GM19035 (cell line): Measurements from ENCODE around the gene DCST2.
A peak's percentile ranks its signal among the peaks of the same experiment; 100 is the strongest.

Source experiments
- ATAC-seq: cut with Tn5 transposase; IDR thresholded peaks from one replicate; pipeline ENCODE4 v1.9.1; 2021; ENCODE audit not compliant: unreplicated experiment

Gene DCST2

DNA sequence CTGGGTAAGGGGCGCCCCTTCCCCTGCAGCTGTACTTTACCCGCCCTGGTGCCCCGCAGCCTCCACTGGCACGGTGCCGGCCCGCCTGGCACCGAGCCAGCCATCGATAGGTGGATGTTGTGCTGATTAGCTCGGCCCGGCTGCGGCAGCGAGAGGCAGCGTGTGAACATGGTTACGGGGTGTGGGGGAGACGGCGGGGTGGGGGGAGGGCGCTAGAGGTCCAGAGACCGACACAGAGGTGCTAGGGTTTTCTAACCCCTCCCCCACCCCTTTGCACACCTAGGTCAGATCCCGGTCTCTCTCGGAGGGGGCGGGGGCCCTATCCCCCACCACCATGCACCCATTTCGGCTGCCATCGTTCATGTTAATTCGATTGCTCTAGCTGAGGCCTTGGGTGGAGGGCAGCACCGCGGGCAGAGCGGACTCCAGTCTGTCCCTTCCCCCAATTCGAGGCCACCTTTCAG is 36.6 kb upstream of the DCST2 start:
- ATAC-seq = no peak

DNA sequence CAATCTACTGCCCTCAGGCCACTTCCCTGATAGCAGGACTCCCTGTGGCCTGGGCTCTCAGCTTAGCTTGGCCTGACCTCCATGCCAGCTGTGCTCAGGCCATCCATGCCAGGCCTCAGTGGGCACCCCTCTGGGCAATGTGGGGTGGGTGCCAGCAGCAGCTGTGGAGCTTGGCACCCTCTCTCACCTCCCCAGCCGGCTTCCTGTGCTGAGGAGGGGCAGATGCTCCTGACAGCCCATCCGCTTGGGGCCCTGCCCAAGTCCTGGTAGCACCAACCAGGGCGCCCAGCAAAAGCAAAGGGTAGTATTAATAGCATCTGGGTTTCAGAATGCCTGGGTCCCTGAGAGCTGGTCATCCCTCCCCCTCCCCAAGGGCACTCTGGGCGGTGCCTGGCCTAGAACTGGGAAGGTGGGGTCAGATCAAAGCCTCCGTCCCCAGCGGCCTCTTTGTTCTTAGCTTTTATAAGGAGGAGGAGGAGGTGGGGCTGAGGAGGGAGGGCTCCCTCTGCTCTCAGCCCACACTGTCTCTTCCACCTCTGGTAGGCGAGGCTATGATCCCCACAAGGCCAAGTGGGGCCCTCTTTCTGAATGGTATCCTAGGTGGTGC is 36.1 kb upstream of the DCST2 start:
- ATAC-seq = no peak

DNA sequence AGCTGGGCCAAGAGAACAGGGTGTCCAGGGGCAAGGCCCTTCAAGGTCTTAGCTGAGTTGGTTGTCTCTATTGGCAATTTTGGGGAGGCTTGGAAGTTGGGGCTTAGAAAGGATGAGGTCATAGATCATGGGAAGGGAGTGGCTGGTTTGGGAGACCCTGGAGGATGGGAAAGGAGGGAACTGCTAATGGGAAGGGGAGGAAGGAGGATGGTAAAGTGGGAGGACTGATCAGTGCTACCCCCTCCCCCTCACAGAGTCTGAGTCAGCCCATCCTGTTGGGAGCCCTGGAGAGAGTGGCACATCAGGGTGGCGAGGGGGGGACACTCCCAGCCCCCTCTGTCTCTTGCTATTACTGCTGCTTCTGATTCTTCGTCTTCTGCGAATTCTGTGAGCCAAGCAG is 35.0 kb upstream of the DCST2 start:
- ATAC-seq = no peak

DNA sequence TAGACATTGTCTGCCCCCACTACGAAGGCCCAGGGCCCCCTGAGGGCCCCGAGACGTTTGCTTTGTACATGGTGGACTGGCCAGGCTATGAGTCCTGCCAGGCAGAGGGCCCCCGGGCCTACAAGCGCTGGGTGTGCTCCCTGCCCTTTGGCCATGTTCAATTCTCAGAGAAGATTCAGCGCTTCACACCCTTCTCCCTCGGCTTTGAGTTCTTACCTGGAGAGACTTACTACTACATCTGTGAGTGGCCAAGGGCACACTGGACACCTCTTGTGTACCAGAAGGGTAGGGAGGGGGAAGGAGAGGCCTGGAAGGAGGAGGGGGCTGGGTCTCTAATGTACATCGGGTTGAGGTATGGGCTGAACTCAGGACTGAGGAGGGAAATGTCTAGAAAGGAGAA is 33.2 kb upstream of the DCST2 start:
- ATAC-seq = no peak

DNA sequence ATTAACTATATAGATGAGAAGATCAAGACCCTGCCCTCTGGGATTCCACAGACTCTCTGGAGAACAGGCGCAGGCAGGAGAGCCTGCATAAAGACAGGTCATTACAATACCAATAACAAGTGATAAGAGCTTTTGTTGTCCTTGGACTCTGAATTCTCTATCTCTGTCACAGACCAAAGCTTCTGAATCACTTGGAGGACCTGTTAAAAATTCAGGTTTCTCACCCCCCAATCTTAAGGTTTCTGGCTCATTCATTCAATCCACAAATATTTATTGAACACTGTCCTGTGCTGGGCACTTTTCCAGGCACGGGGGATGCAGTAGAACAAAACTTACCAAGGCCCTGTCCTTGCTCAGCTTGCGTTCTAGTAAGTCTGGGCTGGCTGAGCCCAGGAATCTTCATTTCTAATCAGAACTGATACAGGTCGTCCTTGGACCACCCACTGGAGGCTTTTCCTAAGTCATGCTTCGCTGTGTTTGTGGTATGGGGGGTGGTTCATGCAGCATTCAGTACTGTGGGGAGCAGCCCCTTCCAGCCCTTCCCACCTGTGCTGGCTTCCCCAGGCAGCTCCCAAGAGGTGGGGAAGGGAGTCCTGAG is 31.4 kb upstream of the DCST2 start:
- ATAC-seq = no peak

DNA sequence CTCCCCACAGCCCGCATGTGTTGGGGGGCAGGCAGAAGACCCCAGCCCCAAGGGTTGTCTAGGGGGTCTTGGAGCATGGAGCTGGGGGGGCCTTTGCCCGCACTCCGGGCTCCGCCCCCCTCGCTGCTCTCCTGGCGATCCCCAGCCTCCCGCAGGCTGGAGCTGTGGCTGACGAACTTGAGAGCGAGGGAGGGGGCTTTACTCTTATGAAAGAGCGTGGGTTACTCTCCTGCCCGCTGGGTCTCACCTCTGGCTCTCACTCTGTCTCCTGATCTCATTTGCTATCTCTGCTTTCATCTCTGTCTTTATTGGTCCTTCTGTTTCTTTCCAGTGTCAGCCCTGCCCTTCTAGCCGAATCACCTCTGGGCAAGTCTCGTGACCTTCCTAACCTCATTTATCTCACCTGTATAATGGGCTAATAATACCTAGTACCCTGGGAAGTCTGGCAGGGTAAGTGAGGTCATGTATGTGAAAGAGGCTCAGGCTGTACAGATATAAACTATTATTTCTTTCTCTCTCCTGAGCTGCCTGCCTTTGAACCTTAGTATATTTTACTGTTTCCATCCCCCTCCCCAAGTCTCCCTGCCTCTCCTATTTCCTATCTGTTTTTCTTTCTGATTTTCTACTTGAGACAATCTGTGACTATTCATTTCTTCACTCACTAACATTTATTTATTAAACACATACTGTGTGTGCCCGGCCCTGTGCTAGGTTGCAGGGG is 30.7 kb upstream of the DCST2 start:
- no peak for ATAC-seq

DNA sequence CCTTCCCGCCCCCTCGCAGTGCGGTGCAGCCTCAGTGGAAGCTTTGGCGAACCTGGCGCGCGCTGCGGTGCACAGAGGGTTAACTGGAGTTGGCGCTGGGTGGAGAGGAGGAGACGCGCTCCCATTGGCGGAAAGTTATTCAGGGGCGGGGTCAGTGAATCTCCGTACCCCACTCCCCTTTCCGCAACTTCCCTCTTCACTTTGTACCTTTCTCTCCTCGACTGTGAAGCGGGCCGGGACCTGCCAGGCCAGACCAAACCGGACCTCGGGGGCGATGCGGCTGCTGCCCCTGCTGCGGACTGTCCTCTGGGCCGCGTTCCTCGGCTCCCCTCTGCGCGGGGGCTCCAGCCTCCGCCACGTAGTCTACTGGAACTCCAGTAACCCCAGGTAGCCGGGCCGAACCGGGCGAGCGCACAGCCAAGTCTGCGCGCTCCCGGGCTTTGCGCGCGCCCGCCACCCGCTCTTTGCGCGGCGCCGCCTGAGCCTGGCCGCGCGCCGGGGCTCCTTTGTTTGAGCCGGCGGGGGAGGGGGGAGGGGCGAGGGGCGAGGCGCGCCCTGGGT is 30.0 kb upstream of the DCST2 start, which contains the start of gene EFNA4:
Gene EFNA4 (plus strand): TSS at position 191 of the 561 bp plus-strand sequence. CDS start 84 bp downstream, at position 275.
- peak; percentile 69 for ATAC-seq

DNA sequence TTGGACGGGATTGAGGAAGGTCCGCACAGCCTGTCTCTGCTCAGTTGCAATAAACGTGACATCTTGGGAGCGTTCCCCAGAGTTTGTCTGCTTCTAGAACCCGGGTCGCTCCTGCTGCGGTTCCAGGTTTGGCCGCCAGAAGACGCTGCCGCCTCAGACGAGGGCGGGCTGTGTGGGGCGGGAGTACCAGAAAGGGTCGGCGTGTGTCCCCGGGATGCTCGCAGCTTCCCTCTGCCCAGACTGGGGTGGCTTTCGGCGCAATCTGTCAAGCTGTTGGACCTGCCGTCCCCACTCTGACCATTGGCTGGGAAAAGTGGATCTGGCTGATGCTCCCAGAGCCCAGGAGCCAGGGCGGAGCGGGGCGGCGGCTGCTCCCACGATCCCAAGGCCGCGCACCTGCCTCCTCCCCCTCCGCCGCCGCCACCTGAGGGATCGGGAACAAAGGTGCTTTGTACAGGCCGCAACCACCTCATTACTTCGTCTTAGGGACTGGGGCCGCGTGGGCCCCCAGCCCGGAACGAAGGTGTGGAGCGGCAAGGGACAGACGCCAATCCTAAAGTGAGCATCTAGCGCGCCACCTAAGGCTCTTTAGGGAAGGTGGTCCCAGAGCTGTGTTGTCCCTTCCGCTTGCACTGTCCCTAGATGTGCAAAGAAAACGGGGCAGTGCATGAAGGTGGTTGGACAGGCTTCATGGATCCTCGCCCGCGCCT is 29.3 kb upstream of the DCST2 start:
- no peak for ATAC-seq

DNA sequence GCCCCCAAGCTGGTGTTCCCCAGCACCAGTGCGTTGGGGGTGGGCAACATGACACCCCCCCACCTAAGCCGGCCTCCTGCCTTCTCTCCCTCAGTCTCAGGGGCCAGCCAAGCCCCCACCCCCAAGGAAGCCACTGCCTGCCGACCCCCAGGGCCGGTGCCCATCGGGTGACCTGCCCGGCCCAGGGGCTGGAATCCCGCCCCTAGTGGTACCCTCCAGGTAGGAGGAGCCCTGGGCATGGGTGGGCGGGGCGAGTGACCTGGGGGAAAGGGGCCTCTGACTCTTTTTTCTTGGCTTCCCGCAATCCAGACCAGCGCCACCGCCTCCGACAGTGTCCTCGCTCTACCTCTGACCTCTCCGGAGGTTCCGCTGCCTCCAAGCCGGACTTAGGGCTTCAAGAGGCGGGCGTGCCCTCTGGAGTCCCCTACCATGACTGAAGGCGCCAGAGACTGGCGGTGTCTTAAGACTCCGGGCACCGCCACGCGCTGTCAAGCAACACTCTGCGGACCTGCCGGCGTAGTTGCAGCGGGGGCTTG is 28.6 kb upstream of the DCST2 start:
- ATAC-seq = no peak

DNA sequence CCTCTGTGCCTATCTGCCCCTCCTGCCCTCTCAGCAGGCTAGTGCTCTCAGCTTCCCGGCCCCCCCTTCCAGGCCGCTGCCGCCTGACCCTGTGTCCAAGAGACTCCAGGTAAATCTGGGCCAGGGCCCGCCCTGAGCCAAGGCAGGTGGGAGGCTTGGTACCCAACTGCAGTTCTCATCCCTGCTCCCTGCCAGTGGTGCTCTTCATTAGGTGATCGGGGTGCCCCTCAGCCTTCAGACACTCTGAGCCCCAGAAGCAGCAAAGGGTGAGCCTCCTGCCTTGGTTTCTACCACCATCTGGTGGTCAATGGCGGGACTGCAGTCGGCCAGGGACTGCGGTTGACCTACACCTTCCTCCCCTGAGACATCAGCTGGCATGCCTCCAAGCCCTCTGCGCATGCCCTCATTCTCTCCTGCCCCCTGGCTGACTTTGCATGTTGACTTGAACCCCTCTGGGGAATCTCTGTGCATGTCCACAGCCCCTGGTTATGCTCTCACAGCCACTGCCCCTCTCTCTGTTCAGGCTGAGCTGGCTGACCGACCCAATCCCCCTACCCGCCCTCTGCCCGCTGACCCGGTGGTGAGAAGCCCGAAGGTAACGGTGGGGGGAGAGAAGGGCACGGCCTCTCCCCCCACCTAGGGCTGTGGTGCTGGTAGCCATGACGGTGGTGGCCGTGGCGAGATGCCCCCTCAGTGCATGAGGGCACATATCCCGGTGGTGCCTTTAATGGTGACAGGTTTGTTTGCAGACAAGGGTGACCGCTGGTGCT is 28.0 kb upstream of the DCST2 start:
- peak; percentile 54 for ATAC-seq

DNA sequence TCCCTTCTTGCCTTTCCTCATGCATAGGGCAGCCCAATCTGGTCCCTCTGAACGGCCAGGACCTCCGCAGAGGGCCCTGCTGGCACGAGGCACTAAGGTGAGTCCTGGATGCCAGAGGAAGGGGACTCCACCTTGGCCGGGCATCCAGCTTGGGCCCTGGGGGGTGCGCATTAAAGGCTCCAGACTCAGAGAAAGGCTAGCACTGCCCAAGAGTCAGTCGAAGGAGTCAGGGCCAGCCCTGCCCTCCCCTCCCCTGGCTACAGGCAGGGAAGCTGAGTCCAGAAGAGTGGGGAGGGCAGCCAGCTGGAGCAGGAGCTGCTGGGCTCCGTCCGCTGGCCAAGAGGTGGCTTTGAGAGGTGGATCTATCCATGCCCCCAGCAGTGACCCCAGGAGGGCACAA is 27.2 kb upstream of the DCST2 start:
- ATAC-seq = no peak

DNA sequence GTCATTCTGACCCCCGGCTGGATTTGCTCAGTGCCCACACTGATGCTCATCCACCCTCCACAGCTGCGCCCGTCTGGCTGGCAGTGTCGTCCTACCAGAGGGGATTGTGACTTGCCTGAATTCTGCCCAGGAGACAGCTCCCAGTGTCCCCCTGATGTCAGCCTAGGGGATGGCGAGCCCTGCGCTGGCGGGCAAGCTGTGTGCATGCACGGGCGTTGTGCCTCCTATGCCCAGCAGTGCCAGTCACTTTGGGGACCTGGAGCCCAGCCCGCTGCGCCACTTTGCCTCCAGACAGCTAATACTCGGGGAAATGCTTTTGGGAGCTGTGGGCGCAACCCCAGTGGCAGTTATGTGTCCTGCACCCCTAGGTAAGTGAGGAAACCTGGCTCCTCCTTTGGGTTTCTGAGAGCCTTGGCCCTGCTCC is 24.2 kb upstream of the DCST2 start:
- ATAC-seq = no peak

DNA sequence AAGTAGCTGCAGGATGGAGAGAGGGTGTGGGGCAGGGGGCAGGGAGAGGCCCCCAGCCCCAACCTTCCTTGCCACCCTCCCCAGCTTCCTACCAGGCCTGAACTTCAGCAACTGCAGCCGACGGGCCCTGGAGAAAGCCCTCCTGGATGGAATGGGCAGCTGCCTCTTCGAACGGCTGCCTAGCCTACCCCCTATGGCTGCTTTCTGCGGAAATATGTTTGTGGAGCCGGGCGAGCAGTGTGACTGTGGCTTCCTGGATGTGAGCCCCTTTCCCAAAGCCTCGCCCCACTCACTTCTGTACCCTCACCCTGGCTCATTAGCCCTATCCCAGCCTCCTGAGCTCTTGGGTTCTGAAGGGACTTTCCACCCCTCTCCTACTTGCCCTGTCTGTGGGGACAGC is 23.5 kb upstream of the DCST2 start:
- no peak for ATAC-seq

DNA sequence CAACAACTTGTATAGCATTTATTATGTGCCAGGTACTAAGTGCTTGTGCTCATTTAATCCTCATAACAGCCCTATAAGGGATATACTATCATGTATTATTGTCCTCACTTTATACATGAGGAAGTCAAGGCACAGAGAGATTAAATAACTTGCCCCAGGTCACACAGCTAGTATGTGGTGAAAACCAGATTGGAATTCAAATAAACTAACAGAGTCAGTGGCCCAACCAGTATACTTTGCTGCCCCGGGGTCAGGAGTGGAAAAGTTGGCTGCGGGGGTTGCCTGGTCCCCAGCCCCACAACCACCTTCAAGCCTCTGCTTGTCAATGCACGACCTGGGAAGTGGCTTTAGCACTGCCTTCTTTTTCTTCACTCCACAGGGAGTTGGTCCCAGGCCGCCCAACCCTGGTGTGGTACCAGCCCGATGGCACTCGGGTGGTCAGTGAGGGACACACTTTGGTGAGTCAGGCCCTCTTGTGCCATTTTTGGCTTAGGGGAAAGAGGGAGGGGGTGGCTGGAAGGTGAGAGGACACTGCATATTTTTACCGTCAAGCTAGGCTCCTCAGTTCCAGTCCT is 20.0 kb upstream of the DCST2 start:
- ATAC-seq = no peak

DNA sequence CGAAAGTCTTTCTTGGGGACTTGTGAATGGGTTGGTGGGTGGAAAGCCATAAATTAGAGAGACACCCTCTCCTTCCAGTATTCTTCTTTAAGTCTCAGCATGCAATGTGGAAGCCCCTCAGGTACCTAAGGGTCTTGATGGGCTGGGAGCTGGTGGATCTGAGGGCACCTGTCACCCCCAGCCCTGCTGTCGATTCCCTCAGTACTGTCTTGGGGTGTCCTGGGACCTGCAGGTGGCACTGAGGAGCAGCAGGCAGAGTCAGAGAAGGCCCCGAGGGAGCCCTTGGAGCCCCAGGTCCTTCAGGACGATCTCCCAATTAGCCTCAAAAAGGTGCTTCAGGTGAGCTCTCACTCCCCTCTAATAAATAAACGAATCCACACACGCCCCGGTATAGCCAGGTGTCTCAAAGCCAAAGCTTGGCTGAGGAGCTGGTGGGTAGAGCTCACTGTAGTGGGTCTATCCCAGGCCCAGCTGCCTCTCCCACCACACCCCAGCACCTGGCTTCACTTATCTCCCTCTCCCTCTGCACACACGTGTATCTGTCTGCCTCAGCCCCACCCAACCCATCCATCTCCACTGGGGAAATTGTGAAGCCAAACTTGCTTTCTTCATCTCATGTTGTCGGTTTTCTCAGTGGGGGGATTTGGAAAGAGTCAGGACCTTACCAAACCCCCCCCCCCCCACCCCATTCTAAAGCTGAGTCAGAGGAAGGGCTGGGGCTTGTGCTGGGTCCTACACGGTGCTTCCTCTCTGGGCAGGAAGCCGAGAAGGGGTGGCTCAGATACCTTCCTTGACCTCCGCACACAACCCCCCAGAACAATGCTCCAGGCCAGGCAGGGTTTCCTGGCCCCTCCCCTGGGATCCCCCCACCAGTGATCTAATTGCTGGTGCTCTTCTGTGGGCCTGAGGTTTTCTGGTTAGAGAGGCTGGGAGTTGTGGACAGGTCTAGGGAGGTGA is 19.1 kb upstream of the DCST2 start:
- ATAC-seq = no peak

DNA sequence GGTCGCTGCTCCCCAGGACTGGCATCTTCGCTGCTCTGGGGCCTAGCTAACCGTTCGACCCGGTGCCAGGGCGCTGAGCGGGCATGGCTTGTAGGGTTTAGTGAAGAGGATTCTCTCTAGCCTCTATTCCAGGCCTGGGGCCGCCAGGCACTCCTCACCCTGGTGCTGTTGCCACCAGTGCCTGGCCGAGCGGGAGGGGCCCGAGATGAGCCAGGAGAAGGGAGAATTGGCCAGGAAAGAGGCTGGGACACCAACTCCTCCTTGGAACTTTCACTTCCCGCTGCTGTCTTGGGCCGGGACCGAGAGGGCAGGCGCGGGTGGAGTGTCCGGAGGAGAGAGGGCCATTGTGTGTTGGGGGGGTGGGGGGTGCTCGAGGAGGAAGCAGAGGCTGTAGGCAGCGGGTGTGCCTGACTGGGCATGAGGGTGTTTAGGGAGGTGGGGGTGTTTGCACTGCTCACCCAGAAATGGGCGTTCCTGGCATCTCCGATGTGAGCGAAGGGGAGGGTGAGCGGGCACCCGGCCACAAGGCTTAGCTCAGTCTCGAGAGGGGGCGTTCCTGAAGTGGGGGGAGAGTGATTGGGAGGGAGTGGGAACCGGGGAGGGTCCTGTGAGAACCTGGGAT is 18.3 kb upstream of the DCST2 start:
- no peak for ATAC-seq

DNA sequence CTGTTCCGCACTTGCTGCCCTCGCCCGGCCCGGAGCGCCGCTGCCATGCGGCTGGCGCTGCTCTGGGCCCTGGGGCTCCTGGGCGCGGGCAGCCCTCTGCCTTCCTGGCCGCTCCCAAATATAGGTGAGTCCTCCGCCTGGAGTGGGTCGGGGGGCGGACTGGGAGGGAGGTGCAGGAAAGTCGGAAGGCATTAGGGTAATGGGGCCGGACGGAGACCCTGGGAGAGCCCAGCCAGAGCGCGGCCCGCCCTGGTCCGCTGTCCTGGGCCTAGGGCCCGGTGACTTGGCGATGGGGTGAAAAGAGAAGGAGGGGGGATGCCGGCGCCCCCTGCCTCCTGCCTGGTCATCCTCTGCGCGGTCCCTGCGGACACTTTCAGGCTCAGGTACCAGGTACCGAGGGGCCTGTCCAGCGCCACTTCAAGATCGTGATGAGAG is 17.8 kb upstream of the DCST2 start:
- ATAC-seq = peak; percentile 16
